Nephron progenitor cell (in vitro differentiated cells): ENCODE measurements around the gene CFD.

Experiments
- DNase-seq: peaks from one replicate; pipeline ENCODE4 v3.0.0; 2021
- H3K27ac Mint-ChIP-seq: 2 replicates; pipeline ENCODE4 v1.8.0; 2021; ENCODE audit warnings: mild to moderate bottlenecking, moderate library complexity, mixed read lengths
- H3K27me3 Mint-ChIP-seq: 2 replicates; pipeline ENCODE4 v1.8.0; 2021; ENCODE audit warnings: mild to moderate bottlenecking, low read depth, mixed read lengths; ENCODE audit not compliant: poor library complexity
- H3K36me3 Mint-ChIP-seq: 2 replicates; pipeline ENCODE4 v1.8.0; 2021; ENCODE audit warnings: low read depth, mixed read lengths
- H3K4me1 Mint-ChIP-seq: 2 replicates; pipeline ENCODE4 v1.8.0; 2021; ENCODE audit warnings: mixed read lengths
- H3K4me3 Mint-ChIP-seq: 2 replicates; pipeline ENCODE4 v1.8.0; 2021; ENCODE audit warnings: mild to moderate bottlenecking, moderate library complexity, mixed read lengths
- H3K9me3 Mint-ChIP-seq: 2 replicates; pipeline ENCODE4 v1.8.0; 2021; ENCODE audit warnings: mild to moderate bottlenecking, moderate library complexity, mixed read lengths
- CTCF ChIP-seq: fragments of 200-600 bp; sonication (generic); IDR thresholded peaks from 2 replicates; pipeline ENCODE4 v1.5.0; 2021; ENCODE audit warnings: antibody characterized with exemption

The CFD gene

DNA sequence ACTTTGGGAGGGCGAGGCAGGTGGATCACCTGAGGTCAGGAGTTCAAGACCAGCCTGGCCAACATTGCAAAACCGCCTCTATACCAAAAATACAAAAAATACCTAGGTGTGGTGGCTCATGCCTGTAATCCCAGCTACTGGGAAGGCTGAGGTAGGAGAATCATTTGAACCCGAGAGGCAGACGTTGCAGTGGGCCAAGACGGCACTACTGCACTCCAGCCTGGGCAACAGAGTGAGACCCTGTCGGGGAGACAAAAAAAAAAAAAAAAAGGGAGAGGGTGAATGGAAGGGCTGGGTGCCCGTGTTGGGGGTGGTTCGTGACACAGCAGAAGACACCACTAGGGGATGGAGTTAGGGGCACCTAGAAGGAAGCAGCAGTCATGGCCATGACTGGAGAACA is 10.8 kb downstream of the CFD start:
- DNase-seq = no peak
- peaks cover 36% of the 10 kb centered on the region for H3K36me3 Mint-ChIP-seq
- H3K27me3 Mint-ChIP-seq = no peaks in the 10 kb centered on the region
- H3K9me3 Mint-ChIP-seq = no peaks in the 10 kb centered on the region
- peaks cover 6% of the 10 kb centered on the region for H3K4me1 Mint-ChIP-seq
- peak overlapping the region; percentile 57 for H3K27ac Mint-ChIP-seq
- TF ChIP-seq CTCF = no peak
- H3K4me3 Mint-ChIP-seq = no peak overlapping the region

DNA sequence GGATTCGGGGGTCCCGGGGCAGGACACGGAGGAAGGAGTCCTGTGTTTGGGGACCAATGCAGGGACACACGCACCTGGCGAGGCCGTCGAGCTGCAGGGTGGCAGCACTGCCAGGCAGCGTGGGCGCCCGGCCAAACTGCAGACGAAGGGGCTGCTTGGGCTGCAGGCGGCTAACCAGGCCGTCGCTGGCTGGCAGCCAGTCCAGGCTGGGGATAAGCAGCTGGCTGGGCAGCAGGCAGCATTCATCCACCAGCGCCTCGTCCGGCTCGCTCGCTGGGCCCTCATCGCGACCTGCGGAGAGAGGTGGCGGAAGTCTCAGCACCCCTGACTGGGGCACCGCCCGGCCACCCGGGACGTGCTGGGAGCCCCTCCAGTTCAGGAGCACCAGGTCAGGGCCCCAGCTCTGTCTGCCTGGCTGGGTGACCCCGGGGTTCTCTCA is 11.5 kb downstream of the CFD start:
- Mint-ChIP-seq H3K27ac (no peak overlapping the region), H3K9me3 (no peaks in the 10 kb centered on the region), H3K27me3 (no peaks in the 10 kb centered on the region), H3K4me3 (no peak overlapping the region), H3K36me3 (peaks cover 36% of the 10 kb centered on the region), H3K4me1 (peaks cover 6% of the 10 kb centered on the region)
- no peak for DNase-seq
- TF ChIP-seq CTCF = no peak

DNA sequence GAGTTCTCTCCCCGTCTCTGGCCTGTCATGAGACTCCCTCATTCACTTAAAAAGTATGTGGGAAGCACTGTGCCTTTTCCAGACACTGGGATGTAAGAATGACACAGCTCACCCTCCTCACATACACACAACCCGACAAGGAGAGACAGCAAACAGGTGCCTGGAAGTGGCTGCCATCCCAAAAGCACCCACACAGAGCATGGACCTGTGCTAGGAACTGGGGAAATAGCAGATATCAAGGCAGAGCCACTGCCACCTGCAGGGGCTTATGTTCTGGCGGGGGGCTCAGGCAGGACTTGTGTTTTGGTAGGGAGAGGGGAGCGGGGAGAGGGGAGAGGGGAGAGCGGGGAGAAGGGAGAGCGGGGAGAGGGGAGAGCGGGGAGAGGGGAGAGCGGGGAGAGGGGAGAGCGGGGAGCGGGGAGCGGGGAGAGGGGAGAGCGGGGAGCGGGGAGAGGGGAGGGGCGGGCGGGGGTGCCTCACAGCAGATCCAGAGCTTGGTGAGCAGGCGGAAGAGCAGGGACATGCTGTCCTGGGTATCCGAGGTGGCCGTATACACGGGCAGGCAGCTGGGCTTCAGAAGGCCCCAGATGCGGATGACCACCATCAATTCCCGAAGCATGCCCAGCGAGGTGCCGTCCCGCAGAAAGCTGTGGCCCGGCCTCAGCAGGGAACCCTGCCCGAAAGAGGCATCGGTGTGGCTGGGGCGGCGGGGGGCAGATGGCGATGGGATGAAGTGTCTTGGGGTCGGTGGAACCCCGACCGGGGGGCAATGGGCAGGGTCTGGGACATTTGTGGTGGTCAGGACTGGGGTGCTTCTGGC is 12.2 kb downstream of the CFD start:
- DNase-seq = no peak

GRCh38 chr19:872266-872951 is 12.9 kb downstream of the CFD start:
- Mint-ChIP-seq H3K36me3 (peaks cover 38% of the 10 kb centered on the region), H3K9me3 (no peaks in the 10 kb centered on the region), H3K27me3 (no peaks in the 10 kb centered on the region), H3K4me3 (no peak overlapping the region), H3K4me1 (peaks cover 3% of the 10 kb centered on the region), H3K27ac (peak overlapping the region; percentile 57)
- no peak for TF ChIP-seq CTCF
- peak; percentile 65 for DNase-seq

More for the DNA sequence above, 12.2 kb downstream of the CFD start:
- Mint-ChIP-seq H3K4me3 (no peak overlapping the region), H3K9me3 (no peaks in the 10 kb centered on the region), H3K4me1 (peaks cover 6% of the 10 kb centered on the region), H3K36me3 (peaks cover 40% of the 10 kb centered on the region), H3K27me3 (no peaks in the 10 kb centered on the region), H3K27ac (no peak overlapping the region)
- TF ChIP-seq CTCF = no peak

DNA sequence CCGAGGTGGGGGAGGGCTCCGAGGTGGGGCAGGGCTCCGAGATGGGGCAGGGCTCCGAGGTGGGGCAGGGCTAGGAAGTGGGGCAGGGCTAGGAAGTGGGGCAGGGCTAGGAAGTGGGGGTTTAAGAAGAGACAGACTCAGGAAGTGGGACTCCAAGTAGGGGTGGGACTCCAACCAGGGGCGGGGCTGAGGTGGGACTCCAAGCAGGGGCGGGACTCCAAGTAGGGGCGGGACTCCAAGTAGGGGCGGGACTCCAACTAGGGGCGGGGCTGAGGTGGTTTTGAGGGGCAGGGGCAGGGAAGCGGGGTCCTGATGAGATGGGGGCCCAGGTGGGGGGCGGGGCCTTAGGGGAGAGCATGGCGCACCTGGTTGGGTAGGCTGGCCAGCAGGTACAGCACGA is 13.6 kb downstream of the CFD start:
- H3K9me3 Mint-ChIP-seq = no peaks in the 10 kb centered on the region
- no peak overlapping the region for H3K27ac Mint-ChIP-seq
- H3K4me1 Mint-ChIP-seq = no peaks in the 10 kb centered on the region
- no peak for TF ChIP-seq CTCF
- peaks cover 31% of the 10 kb centered on the region for H3K36me3 Mint-ChIP-seq
- DNase-seq = no peak
- H3K27me3 Mint-ChIP-seq = no peaks in the 10 kb centered on the region
- H3K4me3 Mint-ChIP-seq = no peak overlapping the region
